Stimulated activated CD8-positive, alpha-beta memory T cell treated with anti-CD3 and anti-CD28 coated beads, Interleukin-12 subunit alpha, Interleukin-12 subunit beta, amount 100 ng/mL, for 4 hours (primary cell): ENCODE data around the gene LLCFC1.

Source experiments
- DNase-seq: peaks from one replicate; pipeline ENCODE4 v3.0.0-alpha.2; 2020; ENCODE audit warnings: low read depth

LLCFC1 gene

GRCh38 chr7:142939226-142939910 is at the start of gene LLCFC1:
Gene LLCFC1 (plus strand): TSS chr7:142939484. CDS start chr7:142939622, 138 bp downstream.
- no peak for DNase-seq

- no peak for DNase-seq
These were observed 49.5 kb upstream of the LLCFC1 start for GRCh38 chr7:142889816-142890215.

DNA sequence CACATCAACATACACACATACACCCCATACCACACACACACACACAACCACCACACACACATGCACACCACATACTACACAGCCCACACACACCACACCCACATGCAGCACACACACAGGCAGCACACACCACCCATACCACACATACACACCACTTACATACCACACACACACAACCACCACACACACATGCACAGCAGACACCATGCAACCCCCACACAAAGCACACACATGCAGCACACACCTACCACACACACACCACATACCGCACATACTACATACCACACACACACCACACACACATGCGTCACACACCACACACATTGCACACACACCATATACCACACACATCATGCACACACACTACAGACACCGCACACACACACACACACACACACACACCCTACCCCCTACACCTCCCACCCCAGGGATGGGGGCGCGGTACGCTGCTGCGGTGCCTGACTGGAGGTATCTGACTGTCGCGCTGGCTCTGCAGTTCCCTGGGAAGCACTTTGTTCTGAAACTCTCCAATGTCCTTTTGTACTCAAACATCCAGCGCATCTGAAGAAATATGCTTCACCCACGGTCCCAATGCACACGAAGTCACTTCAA is 48.3 kb upstream of the LLCFC1 start:
- no peak for DNase-seq

DNA sequence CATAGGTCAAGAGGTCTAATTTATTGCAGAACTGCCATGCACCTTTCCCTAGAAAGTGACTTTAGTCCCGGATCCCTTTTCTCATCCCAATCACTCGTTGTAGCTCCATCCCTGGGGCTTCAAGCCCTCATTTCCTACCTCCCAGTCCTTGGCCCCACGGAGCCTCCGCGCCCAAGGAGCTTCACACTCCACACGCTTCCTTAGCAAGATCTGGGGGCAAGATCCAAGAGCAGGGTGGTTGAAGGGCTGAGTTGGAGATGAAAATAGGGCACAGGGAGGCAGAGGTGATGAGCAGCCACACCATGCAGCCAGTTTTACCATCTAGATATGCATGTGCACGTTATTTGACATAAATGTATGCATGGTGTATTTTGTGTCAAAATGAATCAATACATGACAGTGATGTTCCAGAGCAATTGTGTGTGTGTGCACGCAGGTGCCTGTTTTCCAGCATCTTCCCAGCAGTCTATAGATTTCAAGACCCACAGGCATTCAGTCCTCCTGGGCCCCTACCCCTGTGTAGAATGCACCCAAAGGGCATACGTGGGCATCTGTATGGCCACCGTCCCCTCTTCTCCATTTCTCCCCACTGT is 47.7 kb upstream of the LLCFC1 start:
- DNase-seq = no peak

DNA sequence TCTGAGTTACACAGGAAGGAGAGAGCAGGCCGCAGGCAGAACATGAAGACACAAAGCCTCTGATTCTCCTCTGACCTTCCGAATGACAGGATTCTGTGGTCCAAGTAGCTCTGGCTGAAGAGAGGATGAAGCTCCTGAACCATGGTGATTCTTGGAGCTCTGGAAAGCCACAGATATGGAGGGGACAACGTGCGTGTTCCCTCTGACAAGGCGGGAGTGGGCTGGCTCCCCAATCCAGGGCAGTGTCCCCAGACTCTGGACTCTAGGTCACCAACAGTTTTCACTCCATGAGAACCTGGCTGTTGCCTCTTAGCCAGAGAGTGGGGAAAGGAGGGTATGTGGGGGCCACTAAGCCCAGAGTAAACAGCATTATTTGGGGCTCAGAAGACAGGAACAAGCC is 46.3 kb upstream of the LLCFC1 start:
- DNase-seq = no peak

GRCh38 chr7:142894112-142894984 is 44.9 kb upstream of the LLCFC1 start:
- no peak for DNase-seq

DNA sequence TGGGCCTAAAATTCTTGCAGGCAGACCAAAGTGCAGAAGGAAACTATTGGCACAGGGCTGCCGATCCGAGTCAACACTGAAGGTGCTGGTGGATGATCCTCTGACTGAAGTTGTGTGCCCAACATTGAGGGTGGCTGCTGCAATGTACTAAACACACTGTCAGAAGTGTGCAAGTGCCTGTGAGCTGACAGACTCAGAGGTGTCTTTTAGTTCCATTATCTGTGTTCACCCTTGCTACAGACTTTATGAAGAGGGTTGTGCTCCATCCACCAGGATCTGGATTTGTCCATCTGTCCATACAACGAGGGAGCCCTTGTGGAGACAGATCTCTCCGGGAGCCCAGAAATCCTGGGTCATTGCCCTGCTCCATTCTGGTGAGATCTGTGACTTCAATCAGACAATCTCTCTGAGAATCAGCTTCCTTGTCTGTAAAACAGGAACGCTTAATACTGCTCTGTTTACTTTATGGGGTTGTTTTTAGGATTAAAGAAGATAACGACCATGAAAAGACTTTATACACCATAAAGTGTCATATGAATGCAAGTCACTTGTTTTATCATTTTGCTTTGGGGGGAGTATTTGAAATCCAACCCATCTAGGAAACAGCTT is 44.2 kb upstream of the LLCFC1 start:
- DNase-seq = no peak

GRCh38 chr7:142896151-142896550 is 43.1 kb upstream of the LLCFC1 start:
- DNase-seq = no peak

DNA sequence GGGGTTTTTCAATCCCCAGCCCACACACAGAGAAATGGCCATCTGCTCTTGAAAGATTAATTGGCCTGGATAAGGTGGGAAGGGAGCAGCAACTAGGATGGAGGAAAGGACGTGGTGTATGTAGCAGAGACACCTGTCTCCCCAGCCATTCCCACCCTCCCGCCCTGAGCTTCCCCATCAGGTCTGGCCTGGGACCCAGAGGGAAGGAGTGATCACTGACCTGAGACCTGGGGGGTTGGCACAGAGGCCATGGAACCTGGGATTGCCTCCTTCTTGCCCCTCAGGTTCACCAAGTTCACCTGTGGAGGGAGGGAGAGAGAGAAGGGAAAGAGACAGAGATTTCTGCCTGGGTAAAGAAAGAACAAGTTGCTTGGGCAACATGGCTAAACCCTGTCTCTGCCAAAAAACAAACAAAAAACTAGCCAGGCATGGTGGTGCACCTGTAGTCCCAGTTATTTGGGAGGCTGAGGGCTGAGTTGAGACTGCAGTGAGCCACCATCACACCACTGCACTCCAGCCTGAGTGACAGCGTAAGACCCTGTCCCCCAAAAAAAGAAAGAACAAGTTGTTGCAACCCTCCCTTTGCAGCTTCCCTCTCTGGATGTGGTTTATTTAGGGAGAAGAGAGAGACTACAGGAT is 42.4 kb upstream of the LLCFC1 start:
- DNase-seq = no peak

GRCh38 chr7:142897691-142898090 is 41.6 kb upstream of the LLCFC1 start:
- no peak for DNase-seq

DNA sequence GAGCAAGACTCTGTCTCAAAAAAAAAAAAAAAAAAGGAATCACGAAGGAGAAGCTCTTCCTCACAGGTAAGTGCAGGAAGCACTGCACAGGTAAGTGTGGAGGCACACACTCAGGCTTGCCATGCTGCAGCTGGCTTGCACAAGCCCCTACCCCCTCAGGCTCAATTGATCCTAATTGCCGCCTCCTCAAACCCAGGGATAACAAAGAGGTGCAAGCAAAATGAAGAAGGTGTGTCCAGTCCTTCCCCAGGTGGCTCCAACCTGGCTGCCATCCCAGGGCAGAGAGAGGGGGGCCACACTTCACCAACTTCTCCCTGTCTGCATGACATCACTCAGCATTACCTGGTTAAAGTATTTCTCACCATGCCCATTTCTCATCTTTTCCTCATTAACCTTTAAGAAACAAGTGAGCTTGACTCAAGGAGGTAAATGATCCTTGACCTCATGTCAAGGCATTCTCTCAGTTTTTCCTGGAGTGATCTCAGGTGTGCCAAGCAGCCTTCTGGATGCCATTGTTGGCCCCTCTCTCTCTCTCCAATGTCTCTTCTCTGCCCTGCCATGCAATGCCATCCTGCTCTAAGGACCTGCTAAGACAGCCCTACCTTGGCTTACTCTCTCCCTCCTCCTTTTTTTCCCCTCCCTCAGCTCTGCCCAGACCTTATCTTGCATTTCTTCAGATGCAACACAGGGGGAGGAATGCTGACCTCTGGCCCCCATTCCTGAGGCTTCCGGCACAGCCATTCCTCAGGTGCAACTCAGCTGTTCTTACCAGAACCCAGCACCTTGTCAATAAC is 40.7 kb upstream of the LLCFC1 start:
- no peak for DNase-seq

DNA sequence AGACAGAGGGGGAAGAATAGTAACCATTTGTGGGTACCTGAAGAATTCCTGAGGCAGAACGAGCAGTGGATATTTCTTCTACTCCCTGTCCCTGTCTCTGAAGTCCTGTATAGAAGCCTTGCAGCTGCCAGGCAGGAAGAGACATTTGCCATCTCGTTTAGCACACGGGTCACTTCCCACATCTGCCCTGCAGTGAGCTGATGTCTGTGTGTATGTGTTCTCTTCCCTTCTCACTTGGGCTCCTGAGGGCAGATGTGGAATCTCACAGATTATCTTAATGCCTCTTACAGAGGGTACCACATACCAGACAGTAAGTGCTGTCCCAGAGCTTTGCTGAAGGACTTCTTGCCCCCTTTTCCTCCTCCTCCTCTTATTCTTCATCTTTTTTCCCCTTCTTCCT is 39.6 kb upstream of the LLCFC1 start:
- DNase-seq = no peak

GRCh38 chr7:142901426-142902259 is 37.6 kb upstream of the LLCFC1 start:
- DNase-seq = no peak

DNA sequence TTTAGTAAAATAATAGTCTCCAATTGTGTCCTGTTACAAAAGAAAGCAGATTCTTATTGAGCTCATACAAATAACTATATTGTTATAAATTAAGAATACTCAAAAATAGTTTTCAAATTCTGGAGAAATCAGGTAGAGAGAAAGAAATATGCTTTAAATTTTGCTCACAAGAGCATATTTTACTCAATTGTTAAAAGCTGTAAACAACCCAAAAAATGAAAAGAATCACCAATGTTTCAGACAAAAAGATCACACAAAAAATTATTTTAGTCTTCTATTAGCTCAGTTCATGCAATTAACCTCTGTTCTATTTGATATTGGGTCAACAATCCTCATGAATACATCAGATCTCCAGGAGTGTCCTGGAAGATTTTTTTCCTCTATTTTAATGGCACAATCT is 35.2 kb upstream of the LLCFC1 start:
- DNase-seq = no peak

- DNase-seq = no peak
These were observed 33.5 kb upstream of the LLCFC1 start for GRCh38 chr7:142905759-142906158.

DNA sequence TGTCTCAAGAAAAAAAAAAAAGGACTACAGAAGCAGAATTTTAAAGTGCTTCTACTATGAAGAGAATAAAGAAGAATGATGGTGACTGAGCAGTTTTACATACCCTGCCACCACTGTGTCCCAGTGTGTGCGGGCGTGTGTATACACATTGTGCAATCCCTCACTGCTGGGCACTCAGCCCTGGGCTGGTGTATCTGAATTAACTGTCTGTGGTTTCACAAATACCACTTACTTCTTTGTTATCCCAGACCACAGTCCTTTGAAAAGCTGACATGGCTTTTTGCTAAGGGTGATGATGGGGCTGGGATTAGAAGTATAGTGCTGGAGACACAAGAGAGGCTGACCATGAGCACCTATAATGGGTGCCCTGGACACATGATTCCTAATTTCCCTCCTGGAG is 32.6 kb upstream of the LLCFC1 start:
- DNase-seq = no peak

DNA sequence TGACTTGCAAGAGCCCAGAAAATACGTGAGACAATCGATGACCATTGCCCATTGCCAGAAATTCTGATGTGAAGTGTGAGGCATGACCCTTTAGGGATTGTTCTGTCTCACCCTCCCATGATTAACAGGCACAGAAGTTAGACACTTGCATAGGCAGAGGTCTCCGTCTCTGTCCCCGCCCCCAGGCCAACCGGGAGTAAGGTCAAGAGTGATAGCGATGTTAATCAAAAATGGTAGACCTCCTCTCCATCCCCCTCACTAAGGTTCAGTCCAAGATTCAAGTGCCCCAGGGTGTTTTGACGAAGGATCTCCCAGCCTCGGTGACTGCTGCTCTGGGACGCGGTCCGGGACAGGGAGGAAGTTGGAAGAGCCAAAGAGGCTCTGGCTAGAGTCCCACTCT is 31.0 kb upstream of the LLCFC1 start:
- DNase-seq = no peak

GRCh38 chr7:142908921-142909890 is 30.1 kb upstream of the LLCFC1 start:
- no peak for DNase-seq

DNA sequence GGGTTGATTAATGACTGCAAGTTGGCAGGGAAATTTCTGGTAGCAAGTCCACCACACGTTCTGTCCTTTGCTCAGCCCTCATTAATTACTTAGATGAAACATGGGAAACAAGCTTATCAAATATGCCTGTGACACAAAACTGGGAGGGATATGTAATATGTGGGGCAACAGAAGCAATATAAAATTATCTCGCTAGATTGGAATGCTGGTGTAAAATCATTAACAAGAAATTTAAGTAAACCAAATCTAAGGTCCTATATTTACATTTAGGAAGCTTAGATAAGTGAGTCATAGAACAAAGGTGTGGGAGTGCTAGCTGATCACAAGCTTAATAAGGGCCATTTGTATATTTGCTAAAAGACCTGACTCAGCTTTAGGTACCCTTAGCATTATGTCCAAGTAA is 29.3 kb upstream of the LLCFC1 start:
- DNase-seq = no peak
